HT-29 (cell line): Measurements from ENCODE around the gene ZNF22. TPM values are rescaled to one million over a fixed set of nuclear protein-coding genes. Genes with fewer than 3 reads are reported as not detected.
A peak's percentile ranks its signal among the peaks of the same experiment; 100 is the strongest.

Experiments used
- DNase-seq: peaks from one replicate; pipeline ENCODE4 v3.0.0-alpha.2; 2015; ENCODE audit warnings: low spot score
- total RNA-seq: library from RNA; depleted of rRNA; stranded (reverse); fragments of >200 nt; shearing (Covaris generic); gene quantifications from 2 replicates; pipeline ENCODE4 v1.2.3, GENCODE V29; 2014

ZNF22 gene
- total RNA-seq, 1 experiment from 2014 or later: 11.7 TPM

DNA sequence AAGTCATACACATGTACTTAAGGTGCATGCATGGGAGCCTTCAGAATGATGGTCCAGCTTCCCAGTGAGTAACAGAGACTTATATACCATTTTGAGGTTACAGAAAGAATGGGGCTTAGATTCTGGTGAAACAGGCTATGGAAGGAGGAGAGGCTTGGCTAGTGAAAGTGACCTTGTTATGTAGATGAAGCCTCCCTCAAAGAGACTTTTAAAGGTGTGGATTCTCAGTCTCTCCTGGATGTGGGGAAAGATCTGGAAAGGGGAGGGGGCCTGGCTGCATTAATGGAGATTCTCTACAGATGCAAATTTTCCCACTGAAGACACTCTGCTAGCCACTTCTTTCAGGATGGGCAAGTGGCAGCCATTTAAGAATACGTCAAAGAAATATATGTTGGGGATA lies 35.6 kb upstream of the ZNF22 start:
- DNase-seq: no peak

- no peak for DNase-seq
Observed at GRCh38 chr10:44965651-44966097, 35.0 kb upstream of the ZNF22 start.

- no peak for DNase-seq
Observed at GRCh38 chr10:44966129-44966815, 34.5 kb upstream of the ZNF22 start.

DNA sequence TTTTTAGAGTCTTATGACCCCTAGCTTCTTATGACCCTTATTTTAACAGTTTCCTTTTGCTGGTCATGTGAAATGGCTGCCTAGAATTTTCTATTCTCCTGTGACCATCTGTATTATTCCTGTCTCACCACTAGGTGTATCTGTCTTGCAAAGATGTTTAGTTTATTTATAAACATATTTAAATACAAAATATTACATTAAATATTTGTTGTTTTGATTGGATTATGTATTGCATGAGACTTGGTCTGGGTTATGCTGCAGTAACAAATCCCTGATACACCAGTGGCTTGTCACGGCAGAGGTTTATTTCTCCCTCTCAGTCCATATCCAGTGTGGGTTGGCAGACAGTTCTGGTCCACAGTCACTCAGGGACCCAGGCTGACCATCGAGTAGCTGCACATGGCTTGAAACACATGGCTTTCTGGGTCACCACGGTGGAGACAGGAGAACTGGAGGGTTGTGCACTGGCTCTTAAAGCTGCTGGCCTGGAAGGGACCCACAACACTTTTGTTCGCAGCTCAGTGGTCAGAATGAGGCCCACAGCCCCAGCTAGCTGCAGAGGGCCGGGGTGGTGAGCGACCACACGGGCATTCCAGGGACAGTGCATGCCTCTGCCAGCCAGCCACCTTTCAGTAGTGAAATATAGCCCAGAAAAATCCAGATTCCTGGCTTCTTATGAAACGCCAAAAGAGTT lies 33.8 kb upstream of the ZNF22 start:
- no peak for DNase-seq

- no peak for DNase-seq
Observed at GRCh38 chr10:44967616-44968015, 33.1 kb upstream of the ZNF22 start.

DNA sequence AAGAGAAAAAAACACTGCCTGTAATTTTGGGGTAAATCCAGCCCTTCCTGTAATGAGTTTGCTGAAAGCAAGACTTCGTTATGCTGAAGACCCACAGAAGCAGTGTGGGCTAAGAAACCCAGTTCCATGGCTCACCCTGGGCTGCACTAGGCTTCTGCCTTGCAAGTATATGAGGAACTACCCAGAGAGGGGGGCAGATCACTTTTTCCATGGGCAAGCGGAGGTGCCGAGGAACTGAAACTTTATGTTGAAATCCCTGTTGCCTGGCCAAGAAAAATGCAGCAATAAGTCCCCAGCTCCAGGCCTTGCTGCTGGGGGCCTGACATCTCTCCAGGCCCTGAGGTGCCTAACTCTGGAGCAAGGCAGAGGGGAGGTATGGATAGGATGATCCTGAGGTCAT lies 32.6 kb upstream of the ZNF22 start:
- no peak for DNase-seq

DNA sequence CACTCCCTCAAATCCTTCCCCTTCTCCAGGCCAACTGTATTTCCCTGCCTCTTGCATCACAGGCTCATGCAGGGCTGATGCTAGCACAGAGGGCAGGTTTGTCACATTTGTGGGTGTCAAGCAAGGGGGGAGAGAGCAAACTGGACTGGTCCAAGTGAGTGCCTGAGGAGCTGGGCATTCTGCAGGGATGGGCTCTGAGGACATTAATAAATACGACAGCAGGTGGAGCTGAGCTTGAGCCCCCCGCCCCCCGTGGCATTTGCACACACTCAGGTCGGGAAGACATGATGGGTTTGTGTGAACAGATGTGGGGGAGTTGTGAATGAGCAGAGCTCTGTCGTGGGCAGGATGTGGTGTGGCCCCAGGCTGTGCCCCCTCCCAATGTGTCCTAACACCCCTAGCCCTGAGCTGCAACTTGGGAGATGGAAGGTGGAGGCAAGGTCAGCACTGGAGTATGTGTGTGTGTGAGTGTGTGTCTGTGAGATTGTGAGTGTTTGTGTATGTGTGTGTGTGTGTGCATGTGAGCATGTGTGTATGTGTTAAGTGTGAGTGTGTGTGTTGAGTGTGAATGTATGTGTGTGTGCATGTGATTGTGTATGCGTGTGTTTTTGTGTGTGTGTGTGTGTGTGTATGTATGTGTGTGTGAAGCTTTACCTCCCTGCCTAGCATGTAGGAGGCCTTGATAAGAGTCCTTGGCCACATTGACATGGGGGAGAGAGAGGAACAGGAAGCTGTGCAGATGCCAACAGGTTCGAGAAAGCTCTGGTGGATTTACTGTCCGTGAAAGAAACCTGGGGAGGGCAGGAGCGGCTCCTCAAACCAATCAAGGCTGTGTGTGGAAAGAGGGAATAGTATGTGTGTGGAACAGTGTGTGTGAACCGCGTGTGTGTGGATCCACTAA lies 32.0 kb upstream of the ZNF22 start:
- DNase-seq: no peak

DNA sequence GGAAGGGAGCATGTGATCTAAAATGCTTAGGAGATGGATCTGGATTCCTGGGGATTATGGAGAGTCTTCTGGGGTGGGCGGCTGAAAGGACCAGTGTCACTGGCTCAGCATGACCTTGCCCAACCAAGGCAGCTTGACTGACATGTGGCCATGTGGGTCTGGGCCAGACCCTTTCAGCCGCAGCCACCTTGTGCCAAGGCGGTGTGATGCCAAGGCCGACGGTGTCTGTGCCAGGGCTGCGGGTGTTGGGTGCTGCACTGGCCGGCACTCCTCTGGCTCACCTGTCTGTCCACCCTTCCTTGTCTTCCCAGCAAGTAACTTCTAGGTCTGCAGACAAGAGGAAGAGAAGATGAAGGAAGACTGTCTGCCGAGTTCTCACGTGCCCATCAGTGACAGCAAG lies 30.9 kb upstream of the ZNF22 start:
- DNase-seq: no peak

DNA sequence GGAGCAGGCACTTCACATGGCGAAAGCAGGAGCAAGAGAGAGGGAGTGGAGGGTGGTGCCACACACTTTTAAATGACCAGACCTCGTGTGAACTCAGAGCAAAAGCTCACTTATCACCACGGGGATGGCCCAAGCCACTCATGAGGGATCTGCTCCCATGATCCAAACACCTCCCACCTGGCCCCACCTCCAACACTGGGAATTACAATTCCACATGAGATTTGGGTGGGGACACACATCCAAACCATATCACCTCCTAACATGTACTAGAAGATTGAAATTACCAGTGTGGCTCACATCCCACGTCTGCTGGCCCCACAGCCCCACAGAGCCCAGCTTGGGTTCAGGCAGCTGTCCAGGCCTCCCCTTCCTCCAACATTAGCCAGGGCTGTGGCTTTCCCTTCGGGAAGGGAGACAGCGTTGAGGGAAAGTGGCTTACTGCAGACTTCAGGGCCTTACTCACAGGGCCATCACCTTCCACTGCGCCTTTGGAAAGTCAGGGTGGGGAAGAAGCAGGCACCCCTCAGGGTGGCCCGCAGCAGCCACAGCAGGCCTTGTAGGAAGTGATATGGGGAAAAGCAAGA lies 29.8 kb upstream of the ZNF22 start:
- no peak for DNase-seq

DNA sequence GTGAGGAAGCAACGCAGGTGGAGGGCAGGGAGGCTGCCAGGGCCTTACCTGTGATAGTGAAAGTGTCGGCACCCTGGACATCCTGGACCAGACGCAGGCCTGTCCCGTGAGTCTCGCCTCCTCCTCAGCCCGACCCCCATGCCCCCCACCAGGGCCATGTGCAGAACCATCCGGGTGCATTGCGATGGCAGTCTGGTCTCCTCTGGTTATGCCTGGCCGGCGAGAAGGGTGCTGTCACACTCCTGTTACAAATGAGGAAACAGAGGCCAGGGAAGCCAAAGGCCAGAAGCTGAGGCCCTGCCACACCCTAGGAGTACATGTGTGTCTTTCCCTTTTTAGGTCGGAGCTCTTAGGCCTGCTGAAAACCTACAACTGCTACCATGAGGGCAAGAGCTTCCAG lies 29.3 kb upstream of the ZNF22 start:
- no peak for DNase-seq

DNA sequence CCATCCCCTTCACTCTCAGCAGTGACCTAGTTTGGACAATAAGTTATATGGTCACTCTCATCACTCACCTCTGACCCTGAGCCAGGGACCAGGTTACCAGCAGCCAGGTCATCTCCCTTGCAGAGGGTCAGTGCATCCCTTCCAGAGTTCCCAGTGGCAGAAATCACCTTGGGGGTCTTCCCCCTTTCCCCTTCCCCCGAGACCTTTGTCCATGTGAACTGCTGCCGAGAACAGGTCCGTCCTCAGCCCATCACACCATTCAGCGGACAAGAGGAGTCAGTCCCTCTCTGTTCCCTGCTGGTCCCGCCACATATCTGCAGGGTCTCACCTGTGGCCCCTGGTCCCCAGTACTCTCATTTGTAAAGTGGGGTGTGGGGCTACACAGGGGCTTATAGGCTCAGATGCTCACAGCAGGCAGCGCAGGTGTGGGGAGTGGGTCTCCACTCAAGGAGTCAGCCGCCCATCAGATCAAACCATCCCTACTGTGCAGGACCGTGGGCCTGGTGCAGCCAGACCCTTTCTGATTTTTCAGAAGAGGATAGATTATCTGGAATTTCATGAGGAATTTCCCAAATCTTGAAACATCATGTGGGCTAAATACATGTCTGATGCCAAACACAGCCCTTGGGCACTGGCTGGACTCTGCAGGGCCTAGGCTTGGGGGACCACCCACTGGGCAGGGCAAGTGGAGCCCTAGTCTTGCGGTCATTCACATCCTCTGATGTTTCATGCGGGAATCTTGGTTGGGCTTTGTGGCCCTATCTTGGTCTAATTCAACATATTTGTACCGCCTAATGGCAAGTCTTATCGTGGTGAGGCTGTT lies 28.6 kb upstream of the ZNF22 start:
- no peak for DNase-seq

GRCh38 chr10:44972874-44973306 lies 27.8 kb upstream of the ZNF22 start:
- no peak for DNase-seq

- DNase-seq: no peak
Observed at GRCh38 chr10:44973323-44974081, 27.2 kb upstream of the ZNF22 start.

DNA sequence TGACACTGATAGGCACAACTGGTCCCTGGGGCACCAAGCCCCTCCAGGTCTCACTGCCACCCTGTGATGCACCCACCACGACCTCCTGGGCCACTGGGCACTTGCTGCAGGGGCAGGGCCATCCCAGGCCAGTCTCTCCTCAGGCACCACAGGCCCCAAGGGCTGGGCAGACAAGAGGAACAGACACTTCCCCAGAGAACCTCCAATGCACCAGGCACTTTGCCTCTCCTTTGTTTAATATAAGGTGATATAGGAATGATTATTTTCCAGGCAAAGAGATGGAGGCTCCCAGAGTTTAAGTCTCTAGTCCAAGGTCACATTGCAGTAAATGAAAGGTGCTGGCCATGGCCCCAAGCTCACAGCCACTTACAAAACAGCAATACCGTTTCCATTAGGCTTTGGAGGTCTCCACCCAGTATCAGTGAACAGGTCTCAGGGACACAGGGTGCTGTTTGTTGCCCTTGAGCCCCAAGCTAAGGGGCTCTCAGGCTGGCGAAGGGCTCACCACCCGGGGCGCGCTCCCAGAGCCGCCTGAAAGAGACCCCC lies 26.6 kb upstream of the ZNF22 start:
- no peak for DNase-seq

- DNase-seq: peak; percentile 70
Observed at GRCh38 chr10:44974628-44975430, 25.9 kb upstream of the ZNF22 start.

DNA sequence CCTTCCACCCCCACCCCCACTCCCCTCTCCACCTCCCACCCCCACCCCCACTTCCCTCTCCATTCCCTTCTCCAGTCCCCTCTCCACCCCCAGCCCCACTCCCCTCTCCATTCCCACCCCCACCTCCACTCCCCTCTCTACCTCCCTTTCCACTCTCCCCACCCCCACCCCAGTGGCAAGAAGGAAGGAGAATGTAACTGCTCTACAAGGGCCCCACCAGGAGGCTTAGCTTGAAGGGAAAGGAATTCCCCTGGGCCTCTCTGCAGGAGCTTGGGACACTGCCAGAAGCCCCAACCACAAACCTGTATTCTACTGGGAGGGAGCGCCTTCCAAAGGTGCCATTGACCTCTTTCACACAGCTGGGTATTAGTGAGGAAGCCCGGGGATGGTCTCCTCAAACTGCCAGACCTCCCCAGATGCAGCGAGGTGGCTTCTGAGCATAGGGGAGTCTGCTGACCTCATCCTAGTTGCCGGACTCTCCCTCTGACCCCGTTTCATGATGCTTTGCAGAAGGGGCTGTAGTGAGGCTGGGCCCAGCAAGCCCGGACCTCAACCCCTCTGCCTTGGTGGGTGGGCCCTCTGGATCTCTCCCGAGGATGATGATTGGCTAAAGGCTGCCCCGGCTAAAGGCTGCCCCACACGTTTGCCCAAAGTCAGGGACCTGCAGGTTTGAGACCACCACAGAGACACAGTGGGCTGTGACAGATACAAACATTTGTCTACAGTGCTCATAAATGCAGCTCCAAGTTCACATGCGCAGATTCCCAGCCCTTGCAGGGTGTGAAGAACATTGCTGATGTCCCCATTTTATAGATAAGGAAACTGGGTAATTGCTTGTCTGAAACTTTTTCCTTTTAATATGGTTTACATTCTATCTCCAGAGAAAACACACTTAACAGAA lies 25.0 kb upstream of the ZNF22 start:
- DNase-seq: peak; percentile 59

- no peak for DNase-seq
Observed at GRCh38 chr10:44976352-44977198, 24.1 kb upstream of the ZNF22 start.
